Hepatocyte (in vitro differentiated cells): Measurements from ENCODE around the gene DGKI. TPM values are rescaled to one million over a fixed set of nuclear protein-coding genes. Genes with fewer than 3 reads are reported as not detected.

Source experiments
- DNase-seq: peaks from one replicate; pipeline ENCODE4 v3.0.0-alpha.2; 2016; ENCODE audit warnings: low spot score
- H2AFZ ChIP-seq: fragments of 200-600 bp; sonication (generic); 2 replicates; pipeline ENCODE4 v1.6.0; 2016; ENCODE audit warnings: antibody characterized with exemption, mild to moderate bottlenecking
- H3K27ac ChIP-seq: fragments of 200-600 bp; sonication (generic); 2 replicates; pipeline ENCODE4 v1.5.1; 2016; ENCODE audit warnings: mild to moderate bottlenecking
- H3K27me3 ChIP-seq: fragments of 200-600 bp; sonication (generic); 2 replicates; pipeline ENCODE4 v1.6.1; 2016
- H3K36me3 ChIP-seq: fragments of 200-600 bp; sonication (generic); replicated peaks from 2 replicates; pipeline ENCODE4 v1.5.1; 2016; ENCODE audit warnings: low read depth; ENCODE audit not compliant: insufficient read depth
- H3K4me1 ChIP-seq: fragments of 200-600 bp; sonication (generic); 2 replicates; pipeline ENCODE4 v1.5.1; 2016; ENCODE audit warnings: mild to moderate bottlenecking, moderate library complexity; ENCODE audit not compliant: insufficient read depth
- H3K4me2 ChIP-seq: fragments of 200-600 bp; sonication (generic); 2 replicates; pipeline ENCODE4 v1.6.0; 2016
- H3K4me3 ChIP-seq: fragments of 200-600 bp; sonication (generic); 2 replicates; pipeline ENCODE4 v1.5.1; 2016; ENCODE audit warnings: mild to moderate bottlenecking
- H3K79me2 ChIP-seq: fragments of 200-600 bp; sonication (generic); 2 replicates; pipeline ENCODE4 v1.6.0; 2017; ENCODE audit warnings: mild to moderate bottlenecking
- H3K9me2 ChIP-seq: fragments of 200-600 bp; sonication (generic); replicated peaks from 2 replicates; pipeline ENCODE4 v1.6.0; 2017; ENCODE audit warnings: mild to moderate bottlenecking; ENCODE audit not compliant: insufficient read depth
- H3K9me3 ChIP-seq: fragments of 200-600 bp; sonication (generic); 2 replicates; pipeline ENCODE4 v1.5.1; 2016; ENCODE audit warnings: low read depth, mild to moderate bottlenecking
- H4K20me1 ChIP-seq: fragments of 200-600 bp; sonication (generic); 2 replicates; pipeline ENCODE4 v1.6.0; 2016; ENCODE audit warnings: mild to moderate bottlenecking; ENCODE audit not compliant: insufficient read depth, poor library complexity, severe bottlenecking
- CTCF ChIP-seq: fragments of 200-600 bp; sonication (generic); IDR thresholded peaks from 2 replicates; pipeline ENCODE4 v1.5.1; 2016; ENCODE audit warnings: antibody characterized with exemption, mild to moderate bottlenecking; ENCODE audit not compliant: poor library complexity
- EZH2 ChIP-seq: fragments of 200-600 bp; sonication (generic); IDR thresholded peaks from 2 replicates; pipeline ENCODE4 v1.6.1; 2016; ENCODE audit warnings: antibody characterized with exemption, mild to moderate bottlenecking, borderline replicate concordance
- EZH2phosphoT487 ChIP-seq: fragments of 200-600 bp; sonication (generic); IDR thresholded peaks from one replicate; pipeline ENCODE4 v1.6.1; 2018; ENCODE audit warnings: antibody characterized with exemption, mild to moderate bottlenecking, low read depth, moderate library complexity; ENCODE audit not compliant: unreplicated experiment, severe bottlenecking
- WGBS: methylation state at CpG from one replicate; pipeline ENCODE4 v1.1.6; 2016; ENCODE audit warnings: low lambda C conversion rate; ENCODE audit errors: missing lambda C conversion rate; 5-methylcytosine and 5-hydroxymethylcytosine counted together
- polyA plus RNA-seq: library from polyadenylated mRNA; unstranded; fragments of >200 nt; fragmentation: Nextera tagmentation; extraction: Ambion mirVana; gene quantifications from 2 replicates; pipeline ENCODE4 v1.2.1, GENCODE V29; 2016
- total RNA-seq: library from RNA; depleted of rRNA; stranded (reverse); fragments of >200 nt; gene quantifications from 2 replicates; pipeline ENCODE4 v1.2.3, GENCODE V29; 2014

The DGKI gene
- total and polyA plus RNA-seq, 2 experiments from 2014 or later, result 0.47 to 1.8 TPM

GRCh38 chr7:137408126-137408525, 438.6 kb downstream of the DGKI start:
- no peaks in the 10 kb centered on the region for H4K20me1 ChIP-seq
- 87% methylated on average over 1 of the region's 1 CpG for WGBS
- no peaks in the 10 kb centered on the region for H3K9me3 ChIP-seq
- H3K27ac ChIP-seq, result no peak overlapping the region
- no peak overlapping the region for H2AFZ ChIP-seq
- no peak for DNase-seq
- H3K4me1 ChIP-seq, result no peaks in the 10 kb centered on the region
- no peaks in the 10 kb centered on the region for H3K79me2 ChIP-seq
- TF ChIP-seq EZH2 (no peak), CTCF (no peak), EZH2phosphoT487 (no peak)
- no peaks in the 10 kb centered on the region for H3K27me3 ChIP-seq
- H3K4me2 ChIP-seq, result no peak overlapping the region
- H3K4me3 ChIP-seq, result no peak overlapping the region
- no peaks in the 10 kb centered on the region for H3K9me2 ChIP-seq
- no peaks in the 10 kb centered on the region for H3K36me3 ChIP-seq

DNA sequence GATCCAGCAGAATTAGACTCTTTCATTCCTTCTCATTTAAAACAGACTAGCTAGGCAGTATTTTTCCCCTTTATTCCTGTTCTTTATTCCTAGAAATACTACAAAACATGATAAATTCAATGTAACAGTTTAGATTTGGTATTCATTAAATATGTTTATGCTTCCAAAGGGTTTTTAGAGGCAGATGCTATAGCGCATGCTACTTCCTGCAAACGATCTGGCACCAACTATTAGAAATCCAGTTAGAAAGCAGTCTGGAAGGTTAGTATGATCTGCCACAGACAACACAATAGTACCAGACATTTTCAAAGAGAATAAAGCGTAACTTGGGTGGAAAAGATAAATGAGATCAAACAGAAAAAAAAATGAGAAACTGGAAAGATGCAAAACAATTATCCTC, 439.7 kb downstream of the DGKI start:
- no peak overlapping the region for H2AFZ ChIP-seq
- whole genome bisulfite sequencing, result 82% methylated on average over 3 of the region's 3 CpGs

GRCh38 chr7:137404660-137405317, 442.0 kb downstream of the DGKI start:
- H3K36me3 ChIP-seq, result no peaks in the 10 kb centered on the region
- WGBS, result 92% methylated on average over 5 of the region's 5 CpGs
- DNase-seq, result no peak

More for the DNA sequence above, 439.7 kb downstream of the DGKI start:
- no peak for TF ChIP-seq EZH2phosphoT487
- TF ChIP-seq EZH2, result no peak
- no peak for TF ChIP-seq CTCF
- H3K79me2 ChIP-seq, result no peaks in the 10 kb centered on the region
- H3K9me3 ChIP-seq, result no peaks in the 10 kb centered on the region
- no peaks in the 10 kb centered on the region for H3K4me1 ChIP-seq
- no peak overlapping the region for H3K27ac ChIP-seq
- H3K4me3 ChIP-seq, result no peak overlapping the region
- no peaks in the 10 kb centered on the region for H3K27me3 ChIP-seq
- no peaks in the 10 kb centered on the region for H4K20me1 ChIP-seq
- H3K9me2 ChIP-seq, result no peaks in the 10 kb centered on the region
- no peak for DNase-seq
- H3K4me2 ChIP-seq, result no peak overlapping the region
- H3K36me3 ChIP-seq, result no peaks in the 10 kb centered on the region

More at GRCh38 chr7:137404660-137405317, 442.0 kb downstream of the DGKI start:
- Histone ChIP-seq H3K9me3 (no peaks in the 10 kb centered on the region), H3K4me1 (no peaks in the 10 kb centered on the region), H3K4me2 (no peak overlapping the region), H3K27me3 (no peaks in the 10 kb centered on the region), H3K27ac (no peak overlapping the region), H3K4me3 (no peak overlapping the region), H3K9me2 (no peaks in the 10 kb centered on the region), H3K79me2 (no peaks in the 10 kb centered on the region), H4K20me1 (no peaks in the 10 kb centered on the region), H2AFZ (no peak overlapping the region)
- no peak for TF ChIP-seq EZH2
- no peak for TF ChIP-seq EZH2phosphoT487
- no peak for TF ChIP-seq CTCF
